Fibroblast of mammary gland (primary cell): ENCODE results near the gene SAG.
A peak's percentile ranks its signal among the peaks of the same experiment; 100 is the strongest.

Experiments
- DNase-seq: peaks from one replicate; pipeline ENCODE4 v3.0.0-alpha.2; 2010; ENCODE audit warnings: low read depth
- H3K4me3 ChIP-seq: 2 replicates; pipeline ENCODE4 v1.5.1; 2011; ENCODE audit warnings: low read depth, mild to moderate bottlenecking, low read length, moderate library complexity; ENCODE audit not compliant: control insufficient read depth
- TF ChIP-seq, protein P1 (sequence below): conservative IDR thresholded peaks from 2 replicates; pipeline ENCODE4 v1.5.1; 2011; ENCODE audit warnings: low read depth, low read length, inconsistent platforms; ENCODE audit not compliant: control insufficient read depth, insufficient read depth

The SAG gene

DNA sequence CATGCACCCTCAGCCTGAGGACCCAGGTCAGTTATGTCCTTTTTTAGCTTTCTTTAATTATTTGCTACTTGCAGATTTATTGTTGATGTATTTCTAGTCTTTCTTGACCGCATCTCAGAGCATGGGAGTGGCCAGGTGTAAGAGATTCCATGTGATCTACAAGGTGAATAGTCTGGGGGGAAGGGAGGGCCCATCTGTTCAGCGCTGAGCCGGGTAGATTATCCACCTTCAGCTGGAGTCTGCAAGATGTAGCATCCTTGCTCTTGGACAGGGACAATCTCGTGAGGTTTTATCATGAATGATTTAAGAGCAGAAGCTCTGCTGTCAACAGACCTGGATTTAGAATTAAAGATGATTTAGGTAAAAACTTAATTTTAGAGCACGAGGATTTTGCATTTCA, 34.7 kb downstream of the SAG start:
- TF ChIP-seq, protein P1, sequence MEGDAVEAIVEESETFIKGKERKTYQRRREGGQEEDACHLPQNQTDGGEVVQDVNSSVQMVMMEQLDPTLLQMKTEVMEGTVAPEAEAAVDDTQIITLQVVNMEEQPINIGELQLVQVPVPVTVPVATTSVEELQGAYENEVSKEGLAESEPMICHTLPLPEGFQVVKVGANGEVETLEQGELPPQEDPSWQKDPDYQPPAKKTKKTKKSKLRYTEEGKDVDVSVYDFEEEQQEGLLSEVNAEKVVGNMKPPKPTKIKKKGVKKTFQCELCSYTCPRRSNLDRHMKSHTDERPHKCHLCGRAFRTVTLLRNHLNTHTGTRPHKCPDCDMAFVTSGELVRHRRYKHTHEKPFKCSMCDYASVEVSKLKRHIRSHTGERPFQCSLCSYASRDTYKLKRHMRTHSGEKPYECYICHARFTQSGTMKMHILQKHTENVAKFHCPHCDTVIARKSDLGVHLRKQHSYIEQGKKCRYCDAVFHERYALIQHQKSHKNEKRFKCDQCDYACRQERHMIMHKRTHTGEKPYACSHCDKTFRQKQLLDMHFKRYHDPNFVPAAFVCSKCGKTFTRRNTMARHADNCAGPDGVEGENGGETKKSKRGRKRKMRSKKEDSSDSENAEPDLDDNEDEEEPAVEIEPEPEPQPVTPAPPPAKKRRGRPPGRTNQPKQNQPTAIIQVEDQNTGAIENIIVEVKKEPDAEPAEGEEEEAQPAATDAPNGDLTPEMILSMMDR: no peak
- H3K4me3 ChIP-seq: no peak overlapping the region
- DNase-seq: no peak

DNA sequence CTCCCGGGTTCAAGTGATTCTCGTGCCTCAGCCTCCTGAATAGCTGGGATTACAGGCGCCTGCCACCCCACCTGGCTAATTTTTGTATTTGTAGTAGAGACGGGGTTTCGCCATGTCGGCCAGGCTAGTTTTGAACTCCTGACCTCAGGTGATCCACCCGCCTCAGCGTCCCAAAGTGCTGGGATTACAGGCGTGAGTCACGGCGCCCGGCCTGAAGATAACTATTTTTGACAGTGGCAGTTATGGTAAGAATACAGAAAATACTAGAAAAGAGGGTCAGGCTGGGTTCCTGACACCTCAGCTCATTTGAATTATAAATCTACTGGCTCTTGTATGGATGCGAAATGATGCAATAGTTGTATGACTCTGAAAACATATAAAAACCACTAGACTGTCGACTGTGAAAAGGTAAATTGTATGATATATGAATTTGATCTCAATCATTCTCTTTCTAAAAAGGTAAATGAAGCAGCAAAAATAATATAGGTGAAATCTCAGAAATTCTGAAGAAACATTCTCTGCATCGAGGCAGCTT, 35.6 kb downstream of the SAG start:
- H3K4me3 ChIP-seq: no peak overlapping the region
- TF ChIP-seq, protein P1: no peak
- no peak for DNase-seq

DNA sequence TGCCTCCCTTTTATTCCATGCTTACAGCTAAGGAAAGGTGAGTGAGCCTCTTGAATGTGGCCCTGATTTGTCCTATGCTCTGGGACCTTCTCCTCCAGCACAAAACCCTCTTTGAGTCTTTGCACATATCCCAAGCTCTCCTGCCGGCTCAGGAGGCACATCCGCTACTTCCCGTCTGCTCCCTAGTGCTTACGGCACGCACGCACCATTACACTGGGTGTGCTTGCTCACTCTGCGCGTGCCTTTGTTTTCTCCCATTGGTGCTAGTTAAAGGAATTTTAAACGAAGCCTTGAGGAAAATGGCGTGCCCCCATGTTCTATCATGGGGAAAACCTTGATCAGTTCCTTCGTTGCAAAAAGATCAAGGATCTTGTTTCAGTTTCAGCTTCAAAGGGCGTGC, 38.8 kb downstream of the SAG start:
- TF ChIP-seq, protein P1: no peak
- DNase-seq: no peak
- no peak overlapping the region for H3K4me3 ChIP-seq

DNA sequence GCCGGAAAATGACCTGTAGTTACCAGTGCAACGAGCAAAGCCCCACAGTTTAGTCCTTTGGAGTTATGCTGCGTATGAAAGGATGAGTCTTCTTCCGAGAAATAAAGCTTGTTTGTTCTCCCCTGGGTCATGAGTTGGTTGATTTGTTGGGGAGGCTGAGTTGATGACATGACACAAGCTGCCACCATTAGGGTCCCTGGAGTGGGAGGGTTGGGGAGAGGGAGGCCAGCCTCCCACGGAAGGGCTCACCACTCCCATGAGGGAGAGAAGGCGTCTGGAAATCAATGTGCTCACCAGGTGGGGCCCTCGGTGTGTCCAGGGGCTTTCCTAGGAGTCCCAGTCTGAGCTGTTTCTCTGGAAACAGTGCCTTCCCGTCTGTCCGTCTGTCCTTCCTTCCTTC, 39.3 kb downstream of the SAG start:
- no peak overlapping the region for H3K4me3 ChIP-seq
- no peak for DNase-seq
- TF ChIP-seq, protein P1: no peak

DNA sequence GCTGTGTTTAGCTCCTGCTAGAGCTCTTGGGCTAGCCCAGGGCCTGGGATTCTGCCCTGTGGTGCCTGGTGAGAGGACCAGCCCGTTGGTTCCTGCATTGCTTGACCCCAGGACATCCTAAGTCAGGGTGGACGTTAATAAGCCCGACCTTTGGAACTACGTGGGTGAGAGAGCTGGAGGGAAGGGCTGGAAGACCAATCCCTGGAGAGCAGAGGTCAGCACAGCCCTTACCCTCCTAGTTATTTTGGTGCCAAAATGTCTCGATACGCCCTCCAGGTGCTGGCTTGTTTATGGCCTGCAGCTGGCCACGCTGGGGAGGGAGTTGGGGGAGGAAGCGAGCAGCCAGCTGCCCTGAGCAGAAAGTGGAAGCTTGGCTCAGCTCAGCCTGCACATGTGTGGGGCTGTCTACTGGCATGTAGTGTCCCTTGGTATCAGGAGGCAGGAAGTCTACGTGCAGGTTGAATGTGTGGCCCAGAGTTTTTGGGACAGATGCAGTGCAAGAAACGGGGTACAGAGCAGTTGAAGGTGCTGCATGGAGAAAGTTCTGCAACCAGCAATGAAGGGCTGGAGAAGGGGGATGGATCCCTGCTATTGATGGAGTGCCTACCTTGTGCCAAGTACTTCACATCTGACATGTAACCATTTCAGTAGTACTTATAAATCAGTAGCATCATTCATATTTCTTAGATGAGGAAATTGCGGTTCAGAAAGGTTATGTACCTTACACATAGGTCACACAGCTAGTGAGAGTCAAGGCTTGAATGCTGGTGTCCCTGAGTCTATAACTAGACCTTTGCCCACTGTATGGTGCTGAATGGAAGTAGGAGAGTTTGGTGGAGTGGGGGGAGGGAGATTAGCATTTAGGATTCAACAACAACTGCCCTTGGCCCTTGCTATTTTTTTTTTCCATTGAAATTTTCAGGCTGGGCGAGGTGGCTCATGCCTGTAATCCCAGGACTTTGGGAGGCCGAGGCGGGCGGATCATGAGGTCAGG, 41.7 kb downstream of the SAG start:
- H3K4me3 ChIP-seq: no peak overlapping the region
- TF ChIP-seq, protein P1: no peak
- DNase-seq: no peak

DNA sequence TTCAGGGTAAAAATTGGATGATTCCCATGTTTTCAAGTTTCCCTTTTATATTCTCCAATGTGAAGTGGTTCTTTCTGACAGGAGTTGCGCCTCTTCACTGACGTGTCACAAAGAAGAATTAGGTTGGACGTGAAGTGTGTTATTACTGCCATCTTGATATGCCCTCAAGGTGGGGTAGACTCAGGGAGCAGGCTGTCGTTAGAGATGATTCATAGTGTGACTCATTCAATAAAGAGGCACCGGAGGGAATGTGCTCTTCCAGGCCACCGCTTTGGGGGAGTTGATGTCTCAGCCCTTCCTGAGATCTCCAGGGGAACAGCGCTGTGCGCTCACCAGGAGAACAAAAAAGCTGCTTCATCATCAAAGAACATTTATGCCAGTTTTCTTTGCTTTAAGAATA, 43.1 kb downstream of the SAG start:
- TF ChIP-seq, protein P1: no peak
- H3K4me3 ChIP-seq: no peak overlapping the region
- DNase-seq: peak; percentile 90
